Measurements from ENCODE around the gene CUX1.

DNA sequence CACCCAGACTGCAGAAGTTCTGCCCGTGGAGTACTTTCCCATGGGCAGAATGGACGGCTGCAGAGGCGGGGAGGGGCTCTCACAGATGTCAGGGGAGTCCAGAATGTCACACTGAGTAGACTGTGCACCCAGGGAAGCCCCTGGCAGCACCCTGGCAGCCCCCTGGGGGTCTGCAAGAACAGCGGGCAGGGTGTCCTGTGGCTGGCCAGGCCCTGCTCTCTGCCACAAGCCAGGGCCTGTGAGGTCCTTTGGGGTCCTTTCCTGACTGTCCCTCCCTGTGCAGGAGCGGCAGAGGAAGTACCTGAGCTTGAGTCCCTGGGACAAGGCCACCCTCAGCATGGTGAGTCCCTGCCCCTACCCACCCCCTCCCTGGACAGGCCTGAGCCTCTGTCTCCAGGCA lies 463.1 kb downstream of the CUX1 start:
- TF ChIP-seq, protein P1, sequence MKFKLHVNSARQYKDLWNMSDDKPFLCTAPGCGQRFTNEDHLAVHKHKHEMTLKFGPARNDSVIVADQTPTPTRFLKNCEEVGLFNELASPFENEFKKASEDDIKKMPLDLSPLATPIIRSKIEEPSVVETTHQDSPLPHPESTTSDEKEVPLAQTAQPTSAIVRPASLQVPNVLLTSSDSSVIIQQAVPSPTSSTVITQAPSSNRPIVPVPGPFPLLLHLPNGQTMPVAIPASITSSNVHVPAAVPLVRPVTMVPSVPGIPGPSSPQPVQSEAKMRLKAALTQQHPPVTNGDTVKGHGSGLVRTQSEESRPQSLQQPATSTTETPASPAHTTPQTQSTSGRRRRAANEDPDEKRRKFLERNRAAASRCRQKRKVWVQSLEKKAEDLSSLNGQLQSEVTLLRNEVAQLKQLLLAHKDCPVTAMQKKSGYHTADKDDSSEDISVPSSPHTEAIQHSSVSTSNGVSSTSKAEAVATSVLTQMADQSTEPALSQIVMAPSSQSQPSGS (IDR thresholded peaks at IDR 0.05; ENCODE audit: low read length), result no peak
- TF ChIP-seq, protein P2, sequence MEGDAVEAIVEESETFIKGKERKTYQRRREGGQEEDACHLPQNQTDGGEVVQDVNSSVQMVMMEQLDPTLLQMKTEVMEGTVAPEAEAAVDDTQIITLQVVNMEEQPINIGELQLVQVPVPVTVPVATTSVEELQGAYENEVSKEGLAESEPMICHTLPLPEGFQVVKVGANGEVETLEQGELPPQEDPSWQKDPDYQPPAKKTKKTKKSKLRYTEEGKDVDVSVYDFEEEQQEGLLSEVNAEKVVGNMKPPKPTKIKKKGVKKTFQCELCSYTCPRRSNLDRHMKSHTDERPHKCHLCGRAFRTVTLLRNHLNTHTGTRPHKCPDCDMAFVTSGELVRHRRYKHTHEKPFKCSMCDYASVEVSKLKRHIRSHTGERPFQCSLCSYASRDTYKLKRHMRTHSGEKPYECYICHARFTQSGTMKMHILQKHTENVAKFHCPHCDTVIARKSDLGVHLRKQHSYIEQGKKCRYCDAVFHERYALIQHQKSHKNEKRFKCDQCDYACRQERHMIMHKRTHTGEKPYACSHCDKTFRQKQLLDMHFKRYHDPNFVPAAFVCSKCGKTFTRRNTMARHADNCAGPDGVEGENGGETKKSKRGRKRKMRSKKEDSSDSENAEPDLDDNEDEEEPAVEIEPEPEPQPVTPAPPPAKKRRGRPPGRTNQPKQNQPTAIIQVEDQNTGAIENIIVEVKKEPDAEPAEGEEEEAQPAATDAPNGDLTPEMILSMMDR (IDR thresholded peaks at IDR 0.05 in 2 of 3, conservative IDR thresholded peaks at IDR 0.05 in 1 of 3; ENCODE audit: control insufficient read depth in 2 of 3, extremely low read depth in 1 of 3, insufficient read depth in 1 of 3, low read depth in 3 of 3, low read length in 3 of 3), result no peak
- TF ChIP-seq CEBPB (IDR thresholded peaks at IDR 0.05; ENCODE audit: borderline replicate concordance in 1 of 2, low read depth in 2 of 2, low read length in 2 of 2) (no peak), POLR2AphosphoS5 (IDR thresholded peaks at IDR 0.05; ENCODE audit: low read length) (no peak)
